ENCODE results near the gene TMEM123. TPM values are rescaled to one million over a fixed set of nuclear protein-coding genes. Genes with fewer than 3 reads are reported as not detected.
A peak's percentile ranks its signal among the peaks of the same experiment; 100 is the strongest.

Gene TMEM123
- total and polyA plus RNA-seq, 2 of the 4 experiments (the other 2 are of a cell fraction) = 96.9 to 127 TPM

DNA sequence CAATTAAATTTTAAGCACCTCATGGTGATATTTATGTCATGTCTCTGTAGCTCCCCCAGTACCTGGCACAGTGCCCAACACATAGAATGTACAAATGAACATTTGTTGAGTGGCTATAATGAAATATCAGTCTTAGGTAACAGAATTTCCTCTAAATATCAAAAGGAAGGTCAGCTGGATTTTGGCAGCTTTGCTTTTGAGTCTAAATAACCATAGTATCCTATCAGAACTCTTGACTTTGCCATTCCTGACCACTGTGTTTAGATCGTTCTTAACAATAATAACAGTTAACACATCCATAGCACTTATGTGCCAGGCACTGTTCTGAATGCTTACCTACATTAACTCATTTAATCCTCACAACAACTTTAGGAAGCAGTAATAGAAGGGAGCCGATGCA is 26.6 kb downstream of the TMEM123 start:
- ATAC-seq (ENCODE audit: low read depth) (no peak; the same call in 1 of the 2 replicates), DNase-seq (no peak)
- Histone ChIP-seq H2AK9ac (replicated peaks; ENCODE audit: low read depth, low read length, poor library complexity) (no peak overlapping the region), H2BK15ac (ENCODE audit: low read depth, low read length) (no peak overlapping the region), H3K9me1 (ENCODE audit: insufficient read depth, low read length) (peaks cover 21% of the 10 kb centered on the region), H3K23ac (ENCODE audit: low read depth, low read length) (0 out of 2 replicates have a peak overlapping the region, but pooled peaks have one; percentile 41), H4K91ac (ENCODE audit: insufficient read depth, low read depth, low read length) (no peak overlapping the region), H2BK5ac (ENCODE audit: low read depth, low read length, poor library complexity, severe bottlenecking) (no peak overlapping the region), H3K4me1 (ENCODE audit: control insufficient read depth, insufficient read depth, low read length) (peaks cover 8% of the 10 kb centered on the region), H3K9me3 (ENCODE audit: control insufficient read depth, insufficient read depth, low read length) (no peaks in the 10 kb centered on the region), H3K56ac (ENCODE audit: extremely low read depth, insufficient read depth, low read length) (no peak overlapping the region), H3K9ac (ENCODE audit: low read depth, low read length) (no peak overlapping the region), H3K4ac (ENCODE audit: low read depth, low read length) (no peak overlapping the region), H3K79me1 (ENCODE audit: low read depth in 1 of 2, low read length in 2 of 2) (peaks cover 30 to 71% of the 10 kb centered on the region in 2 experiments), H2BK120ac (ENCODE audit: low read depth, low read length) (no peak overlapping the region), H2AFZ (replicated peaks; ENCODE audit: low read length, poor library complexity) (no peak overlapping the region), H4K5ac (ENCODE audit: low read depth, low read length) (no peak overlapping the region), H3K27ac (ENCODE audit: insufficient read depth, low read length) (no peak overlapping the region), H3K36me3 (ENCODE audit: control insufficient read depth, insufficient read depth, low read length) (no peaks in the 10 kb centered on the region), H4K8ac (ENCODE audit: low read depth in 2 of 2, low read length in 2 of 2) (no peak overlapping the region), H3K14ac (replicated peaks; ENCODE audit: low read depth, low read length) (no peak overlapping the region), H3K18ac (ENCODE audit: low read depth, low read length) (no peak overlapping the region), H2BK20ac (ENCODE audit: low read depth, low read length) (no peak overlapping the region), H3K27me3 (ENCODE audit: control insufficient read depth, insufficient read depth, low read length) (no peaks in the 10 kb centered on the region), H3K4me2 (ENCODE audit: low read depth, low read length) (no peak overlapping the region), H3K4me3 (ENCODE audit: insufficient read depth, low read depth, low read length) (no peak overlapping the region), H2AK5ac (ENCODE audit: low read depth, low read length) (no peak overlapping the region), H4K20me1 (ENCODE audit: insufficient read depth, low read length) (peaks cover 25% of the 10 kb centered on the region)
- POLR2A ChIA-PET (ENCODE audit: unreplicated experiment) = interaction anchor here (0.5 kb wide), 1 partner anchor 662 kb away, joined by 3 read pairs; no protein-coding TSS in a partner anchor
- intact Hi-C loops (cut with micrococcal nuclease) = no loop called here
- CTCF ChIA-PET = interaction anchor here (0.6 kb wide), 1 partner anchor 31 kb away, joined by 3 read pairs; no protein-coding TSS in a partner anchor
- no CpG with 5 or more reads among the region's 2 CpGs for WGBS, 2 experiments (ENCODE audit: extremely low coverage in 2 of 2, insufficient read length in 1 of 2)
- no TSS peak for BruUV-seq (replicated peaks)
- in situ Hi-C loops (cut with MboI; ENCODE audit: low sequenced_read_pairs) = no loop called here
- TF ChIP-seq, protein P1, sequence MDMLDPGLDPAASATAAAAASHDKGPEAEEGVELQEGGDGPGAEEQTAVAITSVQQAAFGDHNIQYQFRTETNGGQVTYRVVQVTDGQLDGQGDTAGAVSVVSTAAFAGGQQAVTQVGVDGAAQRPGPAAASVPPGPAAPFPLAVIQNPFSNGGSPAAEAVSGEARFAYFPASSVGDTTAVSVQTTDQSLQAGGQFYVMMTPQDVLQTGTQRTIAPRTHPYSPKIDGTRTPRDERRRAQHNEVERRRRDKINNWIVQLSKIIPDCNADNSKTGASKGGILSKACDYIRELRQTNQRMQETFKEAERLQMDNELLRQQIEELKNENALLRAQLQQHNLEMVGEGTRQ (IDR thresholded peaks at IDR 0.05; ENCODE audit: low read depth, low read length) = no peak
- TF ChIP-seq, protein P2, sequence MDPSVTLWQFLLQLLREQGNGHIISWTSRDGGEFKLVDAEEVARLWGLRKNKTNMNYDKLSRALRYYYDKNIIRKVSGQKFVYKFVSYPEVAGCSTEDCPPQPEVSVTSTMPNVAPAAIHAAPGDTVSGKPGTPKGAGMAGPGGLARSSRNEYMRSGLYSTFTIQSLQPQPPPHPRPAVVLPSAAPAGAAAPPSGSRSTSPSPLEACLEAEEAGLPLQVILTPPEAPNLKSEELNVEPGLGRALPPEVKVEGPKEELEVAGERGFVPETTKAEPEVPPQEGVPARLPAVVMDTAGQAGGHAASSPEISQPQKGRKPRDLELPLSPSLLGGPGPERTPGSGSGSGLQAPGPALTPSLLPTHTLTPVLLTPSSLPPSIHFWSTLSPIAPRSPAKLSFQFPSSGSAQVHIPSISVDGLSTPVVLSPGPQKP (IDR thresholded peaks at IDR 0.05; ENCODE audit: borderline replicate concordance, low read depth, low read length) = no peak
- TF ChIP-seq RFX5 (IDR thresholded peaks at IDR 0.05; ENCODE audit: low read depth, low read length) = no peak
- no peak for TF ChIP-seq MXI1 (IDR thresholded peaks at IDR 0.05; ENCODE audit: borderline replicate concordance, low read depth, low read length)
- TF ChIP-seq POLR2A (IDR thresholded peaks at IDR 0.05; ENCODE audit: low read depth, low read length) = no peak
- TF ChIP-seq BHLHE40 (IDR thresholded peaks at IDR 0.05; ENCODE audit: low read depth, low read length) = no peak
- TF ChIP-seq FOS (IDR thresholded peaks at IDR 0.05; ENCODE audit: low read depth, low read length) = no peak
- TF ChIP-seq, protein P3, sequence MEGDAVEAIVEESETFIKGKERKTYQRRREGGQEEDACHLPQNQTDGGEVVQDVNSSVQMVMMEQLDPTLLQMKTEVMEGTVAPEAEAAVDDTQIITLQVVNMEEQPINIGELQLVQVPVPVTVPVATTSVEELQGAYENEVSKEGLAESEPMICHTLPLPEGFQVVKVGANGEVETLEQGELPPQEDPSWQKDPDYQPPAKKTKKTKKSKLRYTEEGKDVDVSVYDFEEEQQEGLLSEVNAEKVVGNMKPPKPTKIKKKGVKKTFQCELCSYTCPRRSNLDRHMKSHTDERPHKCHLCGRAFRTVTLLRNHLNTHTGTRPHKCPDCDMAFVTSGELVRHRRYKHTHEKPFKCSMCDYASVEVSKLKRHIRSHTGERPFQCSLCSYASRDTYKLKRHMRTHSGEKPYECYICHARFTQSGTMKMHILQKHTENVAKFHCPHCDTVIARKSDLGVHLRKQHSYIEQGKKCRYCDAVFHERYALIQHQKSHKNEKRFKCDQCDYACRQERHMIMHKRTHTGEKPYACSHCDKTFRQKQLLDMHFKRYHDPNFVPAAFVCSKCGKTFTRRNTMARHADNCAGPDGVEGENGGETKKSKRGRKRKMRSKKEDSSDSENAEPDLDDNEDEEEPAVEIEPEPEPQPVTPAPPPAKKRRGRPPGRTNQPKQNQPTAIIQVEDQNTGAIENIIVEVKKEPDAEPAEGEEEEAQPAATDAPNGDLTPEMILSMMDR (conservative IDR thresholded peaks at IDR 0.05; ENCODE audit: low read depth, low read length) = no peak
- TF ChIP-seq MAZ (IDR thresholded peaks at IDR 0.05; ENCODE audit: borderline replicate concordance, low read depth, low read length) = no peak
- no peak for TF ChIP-seq CEBPB (IDR thresholded peaks at IDR 0.05; ENCODE audit: low read depth, low read length)
- TF ChIP-seq RAD21 (IDR thresholded peaks at IDR 0.05; ENCODE audit: low read length) = no peak
- TF ChIP-seq RCOR1 (IDR thresholded peaks at IDR 0.05; ENCODE audit: insufficient replicate concordance, low read length) = no peak
- no peak for TF ChIP-seq CHD1 (IDR thresholded peaks at IDR 0.05; ENCODE audit: low read depth, low read length)
- no peak for TF ChIP-seq SMC3 (IDR thresholded peaks at IDR 0.05; ENCODE audit: low read depth, low read length)
- TF ChIP-seq NFE2L2 (IDR thresholded peaks at IDR 0.05; ENCODE audit: low read depth, low read length) = no peak
- dilution Hi-C loops (cut with HindIII; ENCODE audit: low sequenced_read_pairs, unreplicated experiment) = no loop called here
